GM12878 (cell line): Measurements from ENCODE around the gene DYNC1I2. TPM values are rescaled to one million over a fixed set of nuclear protein-coding genes. Genes with fewer than 3 reads are reported as not detected.

ENCODE experiments used
- EP300 ChIP-seq, 2 experiments: fragments of 150-350 bp in 1 of 2; IDR thresholded peaks; 2 replicates each; pipeline ENCODE4 v1.6.1; 2011 to 2012; ENCODE audit warnings: low read depth in 2 of 2, low read length in 2 of 2, borderline replicate concordance in 1 of 2, improper control_type of control experiment in 1 of 2, inconsistent platforms in 1 of 2; ENCODE audit not compliant: control insufficient read depth in 1 of 2
- HDAC2 ChIP-seq: fragments of 200-600 bp; sonication (generic); IDR thresholded peaks from 2 replicates; pipeline ENCODE4 v1.6.1; 2017
- MEF2B ChIP-seq: fragments of 450-650 bp; IDR thresholded peaks from 2 replicates; pipeline ENCODE4 v1.6.1; 2018; ENCODE audit warnings: mild to moderate bottlenecking, moderate library complexity; ENCODE audit not compliant: partially characterized antibody, poor library complexity, severe bottlenecking
- NR2C1 ChIP-seq: fragments of 450-650 bp; IDR thresholded peaks from 2 replicates; pipeline ENCODE4 v1.6.1; 2017; ENCODE audit warnings: antibody characterized with exemption, mild to moderate bottlenecking, moderate library complexity
- RAD21 ChIP-seq: IDR thresholded peaks from 2 replicates; pipeline ENCODE4 v1.6.1; 2011; ENCODE audit warnings: mild to moderate bottlenecking, low read depth, low read length, moderate library complexity; ENCODE audit not compliant: insufficient read depth
- WRNIP1 ChIP-seq: IDR thresholded peaks from 2 replicates; pipeline ENCODE4 v1.6.1; 2011; ENCODE audit warnings: low read depth, low read length, improper control_type of control experiment, borderline replicate concordance
- YY1 ChIP-seq: IDR thresholded peaks from 2 replicates; pipeline ENCODE4 v1.6.1; 2011; ENCODE audit warnings: low read depth, mild to moderate bottlenecking, low read length
- ZNF274 ChIP-seq: IDR thresholded peaks from one replicate; pipeline ENCODE4 v1.8.0; 2011; ENCODE audit not compliant: insufficient read length, insufficient read depth
- polyA plus RNA-seq, 11 experiments: library from polyadenylated mRNA; depleted of rRNA in 4 of 11; unstranded in 6 of 11; stranded (reverse) in 5 of 11; fragments of >200 nt; fragmentation: Nextera tagmentation in 4 of 11; fragmentation: Illumina TruSeq in 1 of 11; extraction: Ambion mirVana in 4 of 11; extraction: Trizol in 1 of 11; gene quantifications; 1 replicate in 1 of 11; 2 replicates in 10 of 11; pipeline versions ENCODE4 v1.2.1 to v1.2.3, GENCODE V29; 2011 to 2016; ENCODE audit warnings: inconsistent platforms in 2 of 11, missing spikeins in 2 of 11, low read depth in 1 of 11
- total RNA-seq, 4 experiments: library from RNA; depleted of rRNA in 3 of 4; stranded (reverse); fragments of >200 nt in 3 of 4; fragmentation: Illumina TruSeq in 1 of 4; extraction: Trizol in 1 of 4; gene quantifications; 2 replicates each; pipeline versions ENCODE4 v1.2.1 to v1.2.3, GENCODE V29; 2013 to 2021
- TF ChIP-seq, protein P1 (sequence below): fragments of 450-650 bp; IDR thresholded peaks from 2 replicates; pipeline ENCODE4 v1.6.1; 2018; ENCODE audit warnings: borderline replicate concordance, mild to moderate bottlenecking; ENCODE audit not compliant: partially characterized antibody
- TF ChIP-seq, protein P2 (sequence below): fragments of 450-650 bp; IDR thresholded peaks from 2 replicates; pipeline ENCODE4 v1.6.1; 2017; ENCODE audit warnings: low read depth, mild to moderate bottlenecking, moderate library complexity
- TF ChIP-seq, protein P3 (sequence below): fragments of 450-650 bp; IDR thresholded peaks from 2 replicates; pipeline ENCODE4 v1.6.1; 2017; ENCODE audit warnings: mild to moderate bottlenecking
- TF ChIP-seq, protein P4 (sequence below): fragments of 450-650 bp; IDR thresholded peaks from 2 replicates; pipeline ENCODE4 v1.6.1; 2017; ENCODE audit warnings: mild to moderate bottlenecking, moderate library complexity
- TF ChIP-seq, protein P5 (sequence below), 3 experiments: IDR thresholded peaks in 2 of 3; conservative IDR thresholded peaks in 1 of 3; 2 replicates each; pipeline ENCODE4 v1.5.1; 2011; ENCODE audit warnings: low read depth in 3 of 3, low read length in 3 of 3, mild to moderate bottlenecking in 3 of 3, control low read depth in 2 of 3, moderate library complexity in 2 of 3, inconsistent platforms in 1 of 3, mixed read lengths in 1 of 3; ENCODE audit not compliant: control insufficient read depth in 2 of 3, insufficient read depth in 1 of 3; ENCODE audit errors: extremely low read depth in 1 of 3

The DYNC1I2 gene
- total and polyA plus RNA-seq, 10 of the 15 experiments (the other 5 are each of a cell fraction or from before 2014, with no cell fraction given): 39.9 to 113 (median 53.5) TPM

DNA sequence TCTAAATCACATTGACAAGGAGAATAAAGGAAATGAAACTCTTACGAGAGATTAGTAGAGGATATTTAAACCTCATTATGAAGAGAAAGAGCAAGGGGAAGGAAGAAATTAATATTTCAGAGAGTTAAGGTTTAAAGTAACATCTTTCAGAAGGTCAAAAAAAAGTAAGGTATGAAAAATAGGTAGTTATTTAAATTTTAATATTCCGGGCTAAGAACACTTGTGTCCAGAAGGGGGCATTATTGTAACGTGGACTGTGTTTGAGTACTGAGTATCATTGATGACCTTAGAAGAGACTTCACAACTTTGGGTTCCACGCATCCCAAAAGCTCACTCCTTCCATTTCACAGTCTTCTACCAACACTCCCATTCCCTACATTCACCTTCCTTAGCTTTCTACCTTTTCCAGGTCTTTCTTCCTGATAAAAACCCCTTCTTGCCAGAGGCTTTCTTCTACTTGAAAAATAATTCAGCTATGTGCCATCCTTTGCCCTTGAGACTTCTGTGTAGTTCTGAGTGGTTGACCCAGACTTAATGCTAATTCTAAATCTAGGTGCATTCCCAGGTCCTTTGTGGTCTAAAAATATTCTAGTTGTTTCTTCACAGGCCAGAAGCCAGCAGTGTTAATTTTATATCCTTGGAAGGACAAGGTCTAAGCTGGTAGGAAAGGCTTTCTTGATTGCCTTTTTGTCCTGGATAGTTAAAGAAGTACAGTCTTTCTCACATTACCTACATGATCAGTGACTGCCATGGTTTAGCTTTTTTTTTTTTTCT lies 16.5 kb downstream of the DYNC1I2 start (continued):
- TF ChIP-seq, protein P1, sequence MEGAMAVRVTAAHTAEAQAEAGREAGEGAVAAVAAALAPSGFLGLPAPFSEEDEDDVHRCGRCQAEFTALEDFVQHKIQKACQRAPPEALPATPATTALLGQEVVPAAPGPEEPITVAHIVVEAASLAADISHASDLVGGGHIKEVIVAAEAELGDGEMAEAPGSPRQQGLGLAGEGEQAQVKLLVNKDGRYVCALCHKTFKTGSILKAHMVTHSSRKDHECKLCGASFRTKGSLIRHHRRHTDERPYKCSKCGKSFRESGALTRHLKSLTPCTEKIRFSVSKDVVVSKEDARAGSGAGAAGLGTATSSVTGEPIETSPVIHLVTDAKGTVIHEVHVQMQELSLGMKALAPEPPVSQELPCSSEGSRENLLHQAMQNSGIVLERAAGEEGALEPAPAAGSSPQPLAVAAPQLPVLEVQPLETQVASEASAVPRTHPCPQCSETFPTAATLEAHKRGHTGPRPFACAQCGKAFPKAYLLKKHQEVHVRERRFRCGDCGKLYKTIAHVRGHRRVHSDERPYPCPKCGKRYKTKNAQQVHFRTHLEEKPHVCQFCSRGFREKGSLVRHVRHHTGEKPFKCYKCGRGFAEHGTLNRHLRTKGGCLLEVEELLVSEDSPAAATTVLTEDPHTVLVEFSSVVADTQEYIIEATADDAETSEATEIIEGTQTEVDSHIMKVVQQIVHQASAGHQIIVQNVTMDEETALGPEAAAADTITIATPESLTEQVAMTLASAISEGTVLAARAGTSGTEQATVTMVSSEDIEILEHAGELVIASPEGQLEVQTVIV: no peak
- TF ChIP-seq EP300 (IDR thresholded peaks at IDR 0.05; ENCODE audit: borderline replicate concordance in 1 of 2, control insufficient read depth in 1 of 2, low read depth in 2 of 2, low read length in 2 of 2) (no peak), RAD21 (peak; percentile 62), YY1 (no peak), NR2C1 (no peak), MEF2B (no peak), WRNIP1 (no peak), HDAC2 (no peak), ZNF274 (no peak)
- TF ChIP-seq, protein P2, sequence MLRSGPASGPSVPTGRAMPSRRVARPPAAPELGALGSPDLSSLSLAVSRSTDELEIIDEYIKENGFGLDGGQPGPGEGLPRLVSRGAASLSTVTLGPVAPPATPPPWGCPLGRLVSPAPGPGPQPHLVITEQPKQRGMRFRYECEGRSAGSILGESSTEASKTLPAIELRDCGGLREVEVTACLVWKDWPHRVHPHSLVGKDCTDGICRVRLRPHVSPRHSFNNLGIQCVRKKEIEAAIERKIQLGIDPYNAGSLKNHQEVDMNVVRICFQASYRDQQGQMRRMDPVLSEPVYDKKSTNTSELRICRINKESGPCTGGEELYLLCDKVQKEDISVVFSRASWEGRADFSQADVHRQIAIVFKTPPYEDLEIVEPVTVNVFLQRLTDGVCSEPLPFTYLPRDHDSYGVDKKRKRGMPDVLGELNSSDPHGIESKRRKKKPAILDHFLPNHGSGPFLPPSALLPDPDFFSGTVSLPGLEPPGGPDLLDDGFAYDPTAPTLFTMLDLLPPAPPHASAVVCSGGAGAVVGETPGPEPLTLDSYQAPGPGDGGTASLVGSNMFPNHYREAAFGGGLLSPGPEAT: no peak
- TF ChIP-seq, protein P3, sequence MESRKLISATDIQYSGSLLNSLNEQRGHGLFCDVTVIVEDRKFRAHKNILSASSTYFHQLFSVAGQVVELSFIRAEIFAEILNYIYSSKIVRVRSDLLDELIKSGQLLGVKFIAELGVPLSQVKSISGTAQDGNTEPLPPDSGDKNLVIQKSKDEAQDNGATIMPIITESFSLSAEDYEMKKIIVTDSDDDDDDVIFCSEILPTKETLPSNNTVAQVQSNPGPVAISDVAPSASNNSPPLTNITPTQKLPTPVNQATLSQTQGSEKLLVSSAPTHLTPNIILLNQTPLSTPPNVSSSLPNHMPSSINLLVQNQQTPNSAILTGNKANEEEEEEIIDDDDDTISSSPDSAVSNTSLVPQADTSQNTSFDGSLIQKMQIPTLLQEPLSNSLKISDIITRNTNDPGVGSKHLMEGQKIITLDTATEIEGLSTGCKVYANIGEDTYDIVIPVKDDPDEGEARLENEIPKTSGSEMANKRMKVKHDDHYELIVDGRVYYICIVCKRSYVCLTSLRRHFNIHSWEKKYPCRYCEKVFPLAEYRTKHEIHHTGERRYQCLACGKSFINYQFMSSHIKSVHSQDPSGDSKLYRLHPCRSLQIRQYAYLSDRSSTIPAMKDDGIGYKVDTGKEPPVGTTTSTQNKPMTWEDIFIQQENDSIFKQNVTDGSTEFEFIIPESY: no peak
- TF ChIP-seq, protein P4, sequence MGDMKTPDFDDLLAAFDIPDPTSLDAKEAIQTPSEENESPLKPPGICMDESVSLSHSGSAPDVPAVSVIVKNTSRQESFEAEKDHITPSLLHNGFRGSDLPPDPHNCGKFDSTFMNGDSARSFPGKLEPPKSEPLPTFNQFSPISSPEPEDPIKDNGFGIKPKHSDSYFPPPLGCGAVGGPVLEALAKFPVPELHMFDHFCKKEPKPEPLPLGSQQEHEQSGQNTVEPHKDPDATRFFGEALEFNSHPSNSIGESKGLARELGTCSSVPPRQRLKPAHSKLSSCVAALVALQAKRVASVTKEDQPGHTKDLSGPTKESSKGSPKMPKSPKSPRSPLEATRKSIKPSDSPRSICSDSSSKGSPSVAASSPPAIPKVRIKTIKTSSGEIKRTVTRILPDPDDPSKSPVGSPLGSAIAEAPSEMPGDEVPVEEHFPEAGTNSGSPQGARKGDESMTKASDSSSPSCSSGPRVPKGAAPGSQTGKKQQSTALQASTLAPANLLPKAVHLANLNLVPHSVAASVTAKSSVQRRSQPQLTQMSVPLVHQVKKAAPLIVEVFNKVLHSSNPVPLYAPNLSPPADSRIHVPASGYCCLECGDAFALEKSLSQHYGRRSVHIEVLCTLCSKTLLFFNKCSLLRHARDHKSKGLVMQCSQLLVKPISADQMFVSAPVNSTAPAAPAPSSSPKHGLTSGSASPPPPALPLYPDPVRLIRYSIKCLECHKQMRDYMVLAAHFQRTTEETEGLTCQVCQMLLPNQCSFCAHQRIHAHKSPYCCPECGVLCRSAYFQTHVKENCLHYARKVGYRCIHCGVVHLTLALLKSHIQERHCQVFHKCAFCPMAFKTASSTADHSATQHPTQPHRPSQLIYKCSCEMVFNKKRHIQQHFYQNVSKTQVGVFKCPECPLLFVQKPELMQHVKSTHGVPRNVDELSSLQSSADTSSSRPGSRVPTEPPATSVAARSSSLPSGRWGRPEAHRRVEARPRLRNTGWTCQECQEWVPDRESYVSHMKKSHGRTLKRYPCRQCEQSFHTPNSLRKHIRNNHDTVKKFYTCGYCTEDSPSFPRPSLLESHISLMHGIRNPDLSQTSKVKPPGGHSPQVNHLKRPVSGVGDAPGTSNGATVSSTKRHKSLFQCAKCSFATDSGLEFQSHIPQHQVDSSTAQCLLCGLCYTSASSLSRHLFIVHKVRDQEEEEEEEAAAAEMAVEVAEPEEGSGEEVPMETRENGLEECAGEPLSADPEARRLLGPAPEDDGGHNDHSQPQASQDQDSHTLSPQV: no peak
- TF ChIP-seq, protein P5, sequence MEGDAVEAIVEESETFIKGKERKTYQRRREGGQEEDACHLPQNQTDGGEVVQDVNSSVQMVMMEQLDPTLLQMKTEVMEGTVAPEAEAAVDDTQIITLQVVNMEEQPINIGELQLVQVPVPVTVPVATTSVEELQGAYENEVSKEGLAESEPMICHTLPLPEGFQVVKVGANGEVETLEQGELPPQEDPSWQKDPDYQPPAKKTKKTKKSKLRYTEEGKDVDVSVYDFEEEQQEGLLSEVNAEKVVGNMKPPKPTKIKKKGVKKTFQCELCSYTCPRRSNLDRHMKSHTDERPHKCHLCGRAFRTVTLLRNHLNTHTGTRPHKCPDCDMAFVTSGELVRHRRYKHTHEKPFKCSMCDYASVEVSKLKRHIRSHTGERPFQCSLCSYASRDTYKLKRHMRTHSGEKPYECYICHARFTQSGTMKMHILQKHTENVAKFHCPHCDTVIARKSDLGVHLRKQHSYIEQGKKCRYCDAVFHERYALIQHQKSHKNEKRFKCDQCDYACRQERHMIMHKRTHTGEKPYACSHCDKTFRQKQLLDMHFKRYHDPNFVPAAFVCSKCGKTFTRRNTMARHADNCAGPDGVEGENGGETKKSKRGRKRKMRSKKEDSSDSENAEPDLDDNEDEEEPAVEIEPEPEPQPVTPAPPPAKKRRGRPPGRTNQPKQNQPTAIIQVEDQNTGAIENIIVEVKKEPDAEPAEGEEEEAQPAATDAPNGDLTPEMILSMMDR (IDR thresholded peaks at IDR 0.05 in 2 of 3, conservative IDR thresholded peaks at IDR 0.05 in 1 of 3; ENCODE audit: control insufficient read depth in 2 of 3, extremely low read depth in 1 of 3, insufficient read depth in 1 of 3, low read depth in 3 of 3, low read length in 3 of 3): peak; percentile 43 to 53 (median 51); a peak in 5 of 6 replicates
